DND-41 (cell line): Measurements from ENCODE around the gene TRAK1.

ENCODE experiments used
- CTCF ChIP-seq: IDR thresholded peaks from 2 replicates; pipeline ENCODE4 v1.5.1; 2012; ENCODE audit warnings: borderline replicate concordance, low read length, moderate library complexity, mild to moderate bottlenecking; ENCODE audit not compliant: poor library complexity, severe bottlenecking; ENCODE audit errors: extremely low read depth
- EZH2 ChIP-seq: IDR thresholded peaks from 3 replicates; pipeline ENCODE4 v1.6.1; 2012; ENCODE audit warnings: borderline replicate concordance, low read depth, mild to moderate bottlenecking, moderate library complexity, low read length, inconsistent platforms; ENCODE audit not compliant: severe bottlenecking

GRCh38 chr3:42144209-42144608 is 53.1 kb downstream of the TRAK1 start:
- TF ChIP-seq CTCF (no peak), EZH2 (no peak)
